LNCaP clone FGC (cell line): ENCODE data around the gene RHOT1.

Experiments
- DNase-seq: peaks from one replicate; pipeline ENCODE4 v3.0.0-alpha.2; 2011; ENCODE audit warnings: low read depth
- H3K4me3 ChIP-seq: 2 replicates; pipeline ENCODE4 v1.5.1; 2011; ENCODE audit warnings: mild to moderate bottlenecking, low read depth, low read length, control low read depth
- TF ChIP-seq, protein P1 (sequence below): IDR thresholded peaks from 2 replicates; pipeline ENCODE4 v1.5.1; 2012; ENCODE audit warnings: mild to moderate bottlenecking; ENCODE audit not compliant: control insufficient read depth, insufficient read depth; ENCODE audit errors: extremely low read depth

RHOT1 gene

GRCh38 chr17:32264140-32264799, 122.0 kb downstream of the RHOT1 start:
- TF ChIP-seq, protein P1, sequence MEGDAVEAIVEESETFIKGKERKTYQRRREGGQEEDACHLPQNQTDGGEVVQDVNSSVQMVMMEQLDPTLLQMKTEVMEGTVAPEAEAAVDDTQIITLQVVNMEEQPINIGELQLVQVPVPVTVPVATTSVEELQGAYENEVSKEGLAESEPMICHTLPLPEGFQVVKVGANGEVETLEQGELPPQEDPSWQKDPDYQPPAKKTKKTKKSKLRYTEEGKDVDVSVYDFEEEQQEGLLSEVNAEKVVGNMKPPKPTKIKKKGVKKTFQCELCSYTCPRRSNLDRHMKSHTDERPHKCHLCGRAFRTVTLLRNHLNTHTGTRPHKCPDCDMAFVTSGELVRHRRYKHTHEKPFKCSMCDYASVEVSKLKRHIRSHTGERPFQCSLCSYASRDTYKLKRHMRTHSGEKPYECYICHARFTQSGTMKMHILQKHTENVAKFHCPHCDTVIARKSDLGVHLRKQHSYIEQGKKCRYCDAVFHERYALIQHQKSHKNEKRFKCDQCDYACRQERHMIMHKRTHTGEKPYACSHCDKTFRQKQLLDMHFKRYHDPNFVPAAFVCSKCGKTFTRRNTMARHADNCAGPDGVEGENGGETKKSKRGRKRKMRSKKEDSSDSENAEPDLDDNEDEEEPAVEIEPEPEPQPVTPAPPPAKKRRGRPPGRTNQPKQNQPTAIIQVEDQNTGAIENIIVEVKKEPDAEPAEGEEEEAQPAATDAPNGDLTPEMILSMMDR: 0 out of 2 replicates have a peak, but pooled peaks have one; percentile 23
- no peak overlapping the region for H3K4me3 ChIP-seq
- no peak for DNase-seq

DNA sequence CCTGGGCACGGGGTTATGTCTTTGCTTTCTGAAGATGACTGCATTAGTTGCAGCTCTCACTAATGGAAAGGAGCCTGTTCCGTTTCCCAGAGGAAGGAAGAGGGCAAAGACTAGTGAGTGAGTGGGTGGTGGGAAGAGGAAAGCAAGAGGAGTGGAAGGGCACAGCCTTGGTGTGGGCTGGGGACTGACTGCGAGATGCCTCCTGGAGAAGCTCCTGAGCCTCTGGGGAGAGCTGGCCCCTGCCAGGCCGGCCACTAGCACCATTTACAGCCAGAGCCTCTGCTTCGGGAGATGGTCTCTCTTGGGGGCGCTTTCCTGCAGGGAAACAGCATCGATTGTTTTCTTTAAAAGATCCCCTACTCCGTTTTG, 122.5 kb downstream of the RHOT1 start:
- TF ChIP-seq, protein P1: no peak
- no peak overlapping the region for H3K4me3 ChIP-seq
- no peak for DNase-seq

- H3K4me3 ChIP-seq: peak within 1 kb of the TSS; percentile 30
- TF ChIP-seq, protein P1: no peak
- no peak for DNase-seq
Observed at GRCh38 chr17:32265192-32265923, 123.1 kb downstream of the RHOT1 start, which contains the start of gene RHBDL3. Gene RHBDL3 (plus strand): TSS chr17:32265832. CDS start chr17:32266190, 358 bp downstream.

DNA sequence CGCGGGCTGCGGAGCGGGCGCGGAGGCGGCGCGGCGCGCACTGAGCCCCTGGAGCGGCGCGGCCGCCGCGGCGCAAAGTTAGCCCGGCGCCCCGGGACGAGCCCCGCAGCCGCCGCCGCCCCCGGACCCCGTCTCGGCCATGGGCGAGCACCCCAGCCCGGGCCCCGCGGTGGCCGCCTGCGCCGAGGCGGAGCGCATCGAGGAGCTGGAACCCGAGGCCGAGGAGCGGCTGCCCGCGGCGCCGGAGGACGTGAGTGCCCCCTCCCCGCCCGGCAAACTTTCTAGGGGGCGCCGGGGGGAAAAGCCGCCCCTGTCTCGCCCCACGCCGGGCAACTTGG, 123.7 kb downstream of the RHOT1 start:
- TF ChIP-seq, protein P1: no peak
- peak overlapping the region; percentile 30 for H3K4me3 ChIP-seq
- no peak for DNase-seq

GRCh38 chr17:32266389-32267301, 124.3 kb downstream of the RHOT1 start:
- no peak for DNase-seq
- H3K4me3 ChIP-seq: peak overlapping the region; percentile 30
- TF ChIP-seq, protein P1: no peak

DNA sequence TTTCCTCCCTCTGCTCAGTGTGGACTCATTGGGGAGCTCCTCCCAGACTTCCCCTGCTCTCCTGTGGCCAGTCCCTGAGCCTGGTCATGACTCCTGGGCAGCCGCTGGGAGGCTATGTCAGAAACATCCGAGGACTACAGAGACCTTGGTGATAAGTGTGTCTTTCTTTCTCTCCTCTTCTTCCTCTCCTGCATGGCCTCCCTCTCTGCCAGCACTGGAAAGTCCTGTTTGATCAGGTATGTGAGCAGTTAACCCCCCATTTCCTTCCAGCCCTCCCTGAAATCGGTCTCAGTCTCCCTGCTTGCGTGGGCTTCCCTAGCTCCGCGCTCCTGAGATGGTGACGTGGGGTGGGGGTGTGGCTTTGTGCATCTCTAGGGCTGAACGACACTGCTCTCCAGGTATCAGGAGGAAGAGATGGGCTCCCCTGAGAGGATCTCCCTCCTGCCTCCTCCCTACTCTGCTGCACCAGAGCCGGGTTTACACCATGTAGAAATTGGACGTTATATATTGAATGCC, 125.4 kb downstream of the RHOT1 start:
- TF ChIP-seq, protein P1: no peak
- no peak for DNase-seq
- H3K4me3 ChIP-seq: no peak overlapping the region
